ENCODE measurements around the gene ANKZF1. TPM values are rescaled to one million over a fixed set of nuclear protein-coding genes. Genes with fewer than 3 reads are reported as not detected.

ANKZF1 gene
- total RNA-seq, 4 donors from 2014 or later, result 79.9 to 338 (median 164) TPM

GRCh38 chr2:219228041-219228910, 1.3 kb upstream of the ANKZF1 start:
- Histone ChIP-seq H3K4me1 (peaks cover 0 to 26% (median 18%) of the 10 kb centered on the region in 4 donors), H3K36me3 (peaks cover 0 to 50% (median 0%) of the 10 kb centered on the region in 3 donors), H3K9me3 (no peaks in the 10 kb centered on the region), H3K4me3 (peak overlapping the region; percentile 77 to 85 (median 82)), H3K27me3 (no peaks in the 10 kb centered on the region), H3K27ac (peak overlapping the region; percentile 88 to 97 (median 94))
- DNase-seq, result no peak
- TF ChIP-seq CTCF (IDR thresholded peaks at IDR 0.05) (no peak), POLR2A (IDR thresholded peaks at IDR 0.05) (no peak)

- H3K36me3 ChIP-seq, result peaks cover 0 to 50% (median 0%) of the 10 kb centered on the region in 3 donors
- TF ChIP-seq CTCF (IDR thresholded peaks at IDR 0.05) (no peak), POLR2A (IDR thresholded peaks at IDR 0.05) (no peak)
- H3K27me3 ChIP-seq, result no peaks in the 10 kb centered on the region
- H3K4me1 ChIP-seq, result peaks cover 0 to 26% (median 18%) of the 10 kb centered on the region in 4 donors
- H3K27ac ChIP-seq, result peak overlapping the region; percentile 88 to 97 (median 94)
- peak overlapping the region; percentile 77 to 85 (median 82) for H3K4me3 ChIP-seq
- no peak for DNase-seq
- H3K9me3 ChIP-seq, result no peaks in the 10 kb centered on the region
Observed at GRCh38 chr2:219228911-219229304, 698 bp upstream of the ANKZF1 start.

GRCh38 chr2:219230059-219230540, 494 bp downstream of the ANKZF1 start:
- Histone ChIP-seq H3K4me1 (peaks cover 0 to 26% (median 18%) of the 10 kb centered on the region in 4 donors), H3K4me3 (peak overlapping the region; percentile 77 to 85 (median 82)), H3K27ac (peak overlapping the region; percentile 88 to 97 (median 94)), H3K27me3 (no peaks in the 10 kb centered on the region), H3K9me3 (no peaks in the 10 kb centered on the region), H3K36me3 (peaks cover 0 to 50% (median 0%) of the 10 kb centered on the region in 3 donors)
- TF ChIP-seq POLR2A (IDR thresholded peaks at IDR 0.05) (no peak), CTCF (IDR thresholded peaks at IDR 0.05) (no peak)
- peak; percentile 73 to 81 (median 74) for DNase-seq

- H3K4me3 ChIP-seq, result no peak overlapping the region
- peaks cover 0 to 75% (median 0%) of the 10 kb centered on the region in 3 donors for H3K36me3 ChIP-seq
- peaks cover 0 to 11% (median 5%) of the 10 kb centered on the region in 4 donors for H3K4me1 ChIP-seq
- no peak for TF ChIP-seq CTCF (IDR thresholded peaks at IDR 0.05)
- no peak for DNase-seq
- H3K27ac ChIP-seq, result no peak overlapping the region
- H3K27me3 ChIP-seq, result no peaks in the 10 kb centered on the region
- H3K9me3 ChIP-seq, result no peaks in the 10 kb centered on the region
Observed at GRCh38 chr2:219234331-219234730, 4.7 kb downstream of the ANKZF1 start.

GRCh38 chr2:219243291-219243761, 13.7 kb downstream of the ANKZF1 start:
- Histone ChIP-seq H3K4me3 (peak overlapping the region in 2 of 4 donors; percentile 33 to 36), H3K27ac (peak overlapping the region in 2 of 4 donors; percentile 63 to 64), H3K27me3 (no peaks in the 10 kb centered on the region), H3K9me3 (no peaks in the 10 kb centered on the region), H3K36me3 (peaks cover 0 to 8% (median 0%) of the 10 kb centered on the region in 3 donors), H3K4me1 (peaks cover under 1 to 39% (median 23%) of the 10 kb centered on the region in 4 donors)
- peak in 1 of 2 donors; percentile 36 for TF ChIP-seq POLR2A (IDR thresholded peaks at IDR 0.05)
- no peak for TF ChIP-seq CTCF (IDR thresholded peaks at IDR 0.05)
- peak in 2 of 3 donors; percentile 68 to 80 for DNase-seq

Data from Peyer's patch (tissue), 4 donors.